Cardiac muscle cell (in vitro differentiated cells and primary cell): Measurements from ENCODE around the gene C13orf42. TPM values are rescaled to one million over a fixed set of nuclear protein-coding genes. Genes with fewer than 3 reads are reported as not detected.

Experiments
- DNase-seq, 2 donors: peaks; one replicate each; pipeline versions ENCODE4 v3.0.0 to v3.0.0-alpha.2; 2010 to 2017; ENCODE audit warnings: low read depth in 1 of 2, low spot score in 1 of 2
- H3K27ac ChIP-seq: fragments of 200-600 bp; sonication (generic); 2 replicates; pipeline ENCODE4 v1.5.1; 2016
- H3K27me3 ChIP-seq: fragments of 200-600 bp; sonication (generic); 2 replicates; pipeline ENCODE4 v1.6.0; 2016; ENCODE audit warnings: control low read depth
- H3K36me3 ChIP-seq: fragments of 200-600 bp; sonication (generic); 2 replicates; pipeline ENCODE4 v1.5.1; 2016; ENCODE audit warnings: control low read depth
- H3K4me1 ChIP-seq: fragments of 200-600 bp; sonication (generic); 2 replicates; pipeline ENCODE4 v1.8.1; 2017; ENCODE audit warnings: low read depth, mild to moderate bottlenecking, mixed run types
- H3K4me3 ChIP-seq: fragments of 200-600 bp; sonication (generic); 2 replicates; pipeline ENCODE4 v1.5.1; 2016; ENCODE audit warnings: mild to moderate bottlenecking
- H3K9me3 ChIP-seq: fragments of 200-600 bp; sonication (generic); 2 replicates; pipeline ENCODE4 v1.5.1; 2017; ENCODE audit warnings: low read depth, mild to moderate bottlenecking, control low read depth
- polyA plus RNA-seq: library from polyadenylated mRNA; unstranded; fragments of >200 nt; fragmentation: Nextera tagmentation; extraction: Ambion mirVana; gene quantifications from 2 replicates; pipeline ENCODE4 v1.2.1, GENCODE V29; 2016
- total RNA-seq: library from RNA; depleted of rRNA; stranded (reverse); fragments of >200 nt; gene quantifications from 2 replicates; pipeline ENCODE4 v1.2.3, GENCODE V29; 2016
- TF ChIP-seq, protein P1 (sequence below): IDR thresholded peaks from 2 replicates; pipeline ENCODE4 v1.5.1; 2012; ENCODE audit warnings: low read depth, mild to moderate bottlenecking, low read length

C13orf42 gene
- total and polyA plus RNA-seq, 2 experiments from 2014 or later = not detected

DNA sequence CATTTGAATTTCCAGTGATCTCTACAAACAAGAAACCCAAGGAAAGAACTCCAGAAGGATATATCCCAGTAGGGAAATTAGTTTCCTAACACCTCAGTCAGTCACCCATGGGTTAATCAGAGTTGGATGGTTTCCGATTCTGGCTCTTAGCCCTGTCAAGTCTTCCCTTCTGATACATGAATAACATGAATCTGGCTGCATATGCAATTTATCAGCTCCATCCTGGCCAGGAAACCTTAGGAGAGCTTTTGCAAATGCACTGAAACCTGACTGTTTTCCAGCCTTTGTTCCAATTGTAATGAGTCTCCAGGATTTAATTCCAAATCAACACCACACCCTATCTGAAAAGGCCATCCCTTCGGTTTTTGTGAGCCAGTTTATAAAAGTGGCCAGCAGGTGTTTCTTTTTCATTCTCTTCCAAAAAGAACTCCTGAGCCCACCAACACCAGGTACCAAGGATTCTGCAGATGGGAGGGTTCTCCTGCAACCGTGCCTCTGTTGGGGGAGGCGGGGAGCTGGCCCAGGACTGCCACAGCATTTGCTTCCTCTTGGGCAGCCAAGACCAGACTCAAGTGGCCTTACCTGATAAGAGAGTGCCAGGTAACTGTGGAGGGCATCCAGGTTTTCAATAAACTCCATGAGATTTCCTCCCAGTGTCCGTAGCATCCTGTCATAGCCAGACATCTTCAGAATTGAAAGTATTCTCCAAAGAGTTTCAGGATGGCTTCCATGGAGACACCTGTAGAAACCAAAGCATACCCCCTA is 77.5 kb downstream of the C13orf42 start:
- H3K27ac ChIP-seq = no peak overlapping the region
- H3K4me3 ChIP-seq = no peak overlapping the region
- H3K4me1 ChIP-seq = no peaks in the 10 kb centered on the region
- no peaks in the 10 kb centered on the region for H3K9me3 ChIP-seq
- TF ChIP-seq, protein P1, sequence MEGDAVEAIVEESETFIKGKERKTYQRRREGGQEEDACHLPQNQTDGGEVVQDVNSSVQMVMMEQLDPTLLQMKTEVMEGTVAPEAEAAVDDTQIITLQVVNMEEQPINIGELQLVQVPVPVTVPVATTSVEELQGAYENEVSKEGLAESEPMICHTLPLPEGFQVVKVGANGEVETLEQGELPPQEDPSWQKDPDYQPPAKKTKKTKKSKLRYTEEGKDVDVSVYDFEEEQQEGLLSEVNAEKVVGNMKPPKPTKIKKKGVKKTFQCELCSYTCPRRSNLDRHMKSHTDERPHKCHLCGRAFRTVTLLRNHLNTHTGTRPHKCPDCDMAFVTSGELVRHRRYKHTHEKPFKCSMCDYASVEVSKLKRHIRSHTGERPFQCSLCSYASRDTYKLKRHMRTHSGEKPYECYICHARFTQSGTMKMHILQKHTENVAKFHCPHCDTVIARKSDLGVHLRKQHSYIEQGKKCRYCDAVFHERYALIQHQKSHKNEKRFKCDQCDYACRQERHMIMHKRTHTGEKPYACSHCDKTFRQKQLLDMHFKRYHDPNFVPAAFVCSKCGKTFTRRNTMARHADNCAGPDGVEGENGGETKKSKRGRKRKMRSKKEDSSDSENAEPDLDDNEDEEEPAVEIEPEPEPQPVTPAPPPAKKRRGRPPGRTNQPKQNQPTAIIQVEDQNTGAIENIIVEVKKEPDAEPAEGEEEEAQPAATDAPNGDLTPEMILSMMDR = no peak
- H3K36me3 ChIP-seq = no peaks in the 10 kb centered on the region
- no peaks in the 10 kb centered on the region for H3K27me3 ChIP-seq
- DNase-seq = peak in 1 of 2 donors; percentile 5

DNA sequence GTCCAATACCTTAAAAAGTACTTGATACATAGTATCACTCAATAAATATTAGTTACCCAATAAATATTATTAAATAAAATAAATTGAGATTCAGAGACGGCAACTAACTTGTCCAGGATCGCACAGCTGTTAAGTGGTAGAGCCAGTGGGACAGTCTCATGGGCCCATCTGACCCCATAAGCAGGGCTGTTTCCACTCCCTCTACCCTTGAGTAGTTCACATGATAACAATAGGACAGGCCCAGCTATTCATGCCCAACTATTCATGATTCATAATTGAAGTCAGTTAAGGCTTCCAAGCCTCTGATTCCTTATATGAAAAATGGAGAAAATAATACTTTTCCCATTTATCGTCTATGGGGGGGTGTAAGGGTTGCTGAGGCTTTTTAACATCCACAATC is 78.2 kb downstream of the C13orf42 start:
- no peaks in the 10 kb centered on the region for H3K36me3 ChIP-seq
- no peak for DNase-seq
- TF ChIP-seq, protein P1 = no peak
- H3K4me1 ChIP-seq = no peaks in the 10 kb centered on the region
- H3K9me3 ChIP-seq = no peaks in the 10 kb centered on the region
- no peak overlapping the region for H3K4me3 ChIP-seq
- no peaks in the 10 kb centered on the region for H3K27me3 ChIP-seq
- no peak overlapping the region for H3K27ac ChIP-seq

Other genes with a start within 250 kb of the C13orf42 start
- 27.5 and 29.2 TPM in 2 replicates for gene RNASEH2B, start 201.5 kb downstream of the C13orf42 start, total RNA-seq
- gene RNASEH2B, start 201.5 kb downstream of the C13orf42 start, polyA plus RNA-seq = 21.1 and 33.1 TPM in 2 replicates
- 0.18 and 0.25 TPM in 2 replicates for gene FAM124A, start 111.1 kb upstream of the C13orf42 start, total RNA-seq
- 0.16 TPM in 1 of 2 replicates, not detected in the other for gene FAM124A, start 111.1 kb upstream of the C13orf42 start, polyA plus RNA-seq
- 0.74 TPM in 1 of 2 replicates, not detected in the other for gene SERPINE3, start 228.4 kb upstream of the C13orf42 start, total RNA-seq
- gene SERPINE3, start 228.4 kb upstream of the C13orf42 start, polyA plus RNA-seq = 0.80 and 0.92 TPM in 2 replicates